Panc1 (cell line): ENCODE measurements around the gene MAML3. TPM values are rescaled to one million over a fixed set of nuclear protein-coding genes. Genes with fewer than 3 reads are reported as not detected.

ENCODE experiments used
- ATAC-seq: fragments of 200-7000 bp; cut with Tn5 transposase; 2 replicates; pipeline ENCODE4 v1.9.1; 2020; ENCODE audit warnings: mild to moderate bottlenecking, moderate library complexity
- BruUV-seq: library from RNA; stranded (reverse); fragments of 400-500 nt; replicated peaks from 2 replicates; lab custom pipeline; 2021; lab: Mats Ljungman, UMichigan
- CTCF ChIA-PET: fragments of 300-600 bp; sonication (Branson Sonifier 250); formaldehyde crosslinking; loops from one replicate; lab custom pipeline; 2022; ENCODE audit warnings: antibody characterized with exemption; lab: Charles Lee
- POLR2A ChIA-PET: fragments of 300-600 bp; sonication (Branson Sonifier 250); formaldehyde crosslinking; loops from one replicate; lab custom pipeline; 2022; ENCODE audit warnings: antibody characterized with exemption; lab: Charles Lee
- DNase-seq: peaks from one replicate; pipeline ENCODE4 v3.0.0-alpha.2; 2010; ENCODE audit warnings: low read depth, low spot score
- H3K27ac ChIP-seq: 2 replicates; pipeline ENCODE4 v1.5.1; 2011; ENCODE audit warnings: mild to moderate bottlenecking, low read length, inconsistent platforms
- H3K27me3 ChIP-seq: fragments of 200-500 bp; sonication (Bioruptor generic); 2 replicates; pipeline ENCODE4 v1.6.0; 2014; ENCODE audit warnings: low read length, inconsistent platforms; ENCODE audit not compliant: control insufficient read depth, insufficient read depth
- H3K36me3 ChIP-seq: fragments of 200-500 bp; sonication (Bioruptor generic); 2 replicates; pipeline ENCODE4 v1.5.1; 2014; ENCODE audit warnings: inconsistent platforms, mild to moderate bottlenecking, low read length, moderate library complexity; ENCODE audit not compliant: control insufficient read depth, insufficient read depth
- H3K4me1 ChIP-seq: 2 replicates; pipeline ENCODE4 v1.5.1; 2011; ENCODE audit warnings: inconsistent platforms, mild to moderate bottlenecking, low read length, moderate library complexity; ENCODE audit not compliant: control insufficient read depth, insufficient read depth
- H3K4me3 ChIP-seq, 2 experiments: 2 replicates each; pipeline ENCODE4 v1.5.1; 2011 to 2012; ENCODE audit warnings: low read depth in 2 of 2, low read length in 2 of 2, mild to moderate bottlenecking in 2 of 2, inconsistent platforms in 1 of 2, moderate library complexity in 1 of 2
- H3K9me3 ChIP-seq: fragments of 200-500 bp; sonication (Bioruptor generic); 2 replicates; pipeline ENCODE4 v1.5.1; 2014; ENCODE audit warnings: low read depth, mild to moderate bottlenecking, inconsistent platforms, low read length, moderate library complexity; ENCODE audit not compliant: control insufficient read depth, insufficient read depth
- CTCF ChIP-seq: fragments of 450-650 bp; IDR thresholded peaks from 2 replicates; pipeline ENCODE4 v1.5.1; 2017; ENCODE audit warnings: mild to moderate bottlenecking
- POLR2AphosphoS5 ChIP-seq: IDR thresholded peaks from 2 replicates; pipeline ENCODE4 v1.6.1; 2012; ENCODE audit warnings: mild to moderate bottlenecking, low read depth, low read length, moderate library complexity
- REST ChIP-seq, 2 experiments: IDR thresholded peaks; 2 replicates each; pipeline ENCODE4 v1.6.1; 2011 to 2012; ENCODE audit warnings: low read depth in 2 of 2, control low read depth in 1 of 2, low read length in 1 of 2, mild to moderate bottlenecking in 1 of 2, moderate library complexity in 1 of 2; ENCODE audit not compliant: insufficient read depth in 1 of 2
- SIN3A ChIP-seq: IDR thresholded peaks from 2 replicates; pipeline ENCODE4 v1.6.1; 2012; ENCODE audit warnings: low read depth, mild to moderate bottlenecking, low read length, moderate library complexity, borderline replicate concordance; ENCODE audit not compliant: insufficient read depth
- TCF7L2 ChIP-seq: IDR thresholded peaks from 2 replicates; pipeline ENCODE4 v1.6.1; 2011; ENCODE audit warnings: mild to moderate bottlenecking, low read depth, low read length, inconsistent platforms
- in situ Hi-C: cut with HindIII; loops from 2 replicates; pipeline ENCODE4 v1.10.0; 2016; ENCODE audit warnings: low sequenced_read_pairs, low pct_unique_long_range_greater_than_20kb
- intact Hi-C: fragments of 100-400 bp; cut with micrococcal nuclease; formaldehyde crosslinking; loops from one replicate; pipeline ENCODE4 v1.10.0; 2022; ENCODE audit not compliant: unreplicated experiment
- total RNA-seq: library from RNA; stranded (reverse); gene quantifications from one replicate; pipeline ENCODE4 v1.2.1, GENCODE V29; 2021; ENCODE audit not compliant: unreplicated experiment

The MAML3 gene
- total RNA-seq, 1 experiment from 2014 or later: 7.7 TPM

GRCh38 chr4:140109737-140110136 is 44.2 kb downstream of the MAML3 start:
- Histone ChIP-seq H3K4me3 (no peak overlapping the region), H3K4me1 (peaks cover 8% of the 10 kb centered on the region), H3K36me3 (no peaks in the 10 kb centered on the region), H3K9me3 (no peaks in the 10 kb centered on the region), H3K27me3 (no peaks in the 10 kb centered on the region), H3K27ac (no peak overlapping the region)
- no peak for TF ChIP-seq POLR2AphosphoS5
- TF ChIP-seq SIN3A: no peak
- TF ChIP-seq CTCF: no peak
- TF ChIP-seq TCF7L2: no peak
- TF ChIP-seq REST (IDR thresholded peaks at IDR 0.05; ENCODE audit: insufficient read depth in 1 of 2, low read depth in 2 of 2, low read length in 1 of 2): no peak
- in situ Hi-C loops: no loop called here
- intact Hi-C loops: no loop called here
- no peak for DNase-seq
- ATAC-seq: no peak
- POLR2A ChIA-PET: no interaction called here
- no TSS peak for BruUV-seq
- CTCF ChIA-PET: no interaction called here

GRCh38 chr4:140109292-140109691 is 44.7 kb downstream of the MAML3 start:
- DNase-seq (no peak), ATAC-seq (no peak)
- TF ChIP-seq POLR2AphosphoS5 (no peak), TCF7L2 (no peak), SIN3A (no peak), REST (IDR thresholded peaks at IDR 0.05; ENCODE audit: insufficient read depth in 1 of 2, low read depth in 2 of 2, low read length in 1 of 2) (no peak)
- Histone ChIP-seq H3K27ac (no peak overlapping the region; the same call in 1 of the 2 replicates), H3K4me1 (peaks cover 5% of the 10 kb centered on the region), H3K4me3 (no peak overlapping the region), H3K36me3 (no peaks in the 10 kb centered on the region), H3K9me3 (no peaks in the 10 kb centered on the region), H3K27me3 (no peaks in the 10 kb centered on the region)
- ChIA-PET POLR2A (no interaction called here), CTCF (no interaction called here)
- BruUV-seq: no TSS peak
- in situ Hi-C loops: no loop called here
- intact Hi-C loops: no loop called here
